ENCODE data around the gene CAPN14.

DNA sequence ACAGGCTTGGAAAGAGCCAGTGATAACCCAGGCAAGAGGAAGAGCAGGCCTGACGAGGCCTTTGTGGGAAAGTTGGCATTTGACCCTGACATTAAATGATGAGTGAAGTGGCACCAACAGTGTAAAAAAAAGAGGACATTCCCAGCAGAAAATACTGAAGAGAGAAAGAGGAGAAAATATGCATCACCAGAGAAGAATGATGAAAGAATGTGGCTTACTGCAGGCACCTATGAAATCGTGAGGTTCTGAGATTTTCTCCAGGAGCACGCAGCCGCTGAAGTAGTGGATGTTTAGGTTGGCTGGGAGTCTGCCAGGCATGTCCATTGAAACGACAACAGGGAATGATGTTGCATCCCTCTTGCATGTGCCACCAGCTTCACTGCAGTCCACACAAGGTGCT lies 30.4 kb upstream of the CAPN14 start:
- TF ChIP-seq, protein P1, sequence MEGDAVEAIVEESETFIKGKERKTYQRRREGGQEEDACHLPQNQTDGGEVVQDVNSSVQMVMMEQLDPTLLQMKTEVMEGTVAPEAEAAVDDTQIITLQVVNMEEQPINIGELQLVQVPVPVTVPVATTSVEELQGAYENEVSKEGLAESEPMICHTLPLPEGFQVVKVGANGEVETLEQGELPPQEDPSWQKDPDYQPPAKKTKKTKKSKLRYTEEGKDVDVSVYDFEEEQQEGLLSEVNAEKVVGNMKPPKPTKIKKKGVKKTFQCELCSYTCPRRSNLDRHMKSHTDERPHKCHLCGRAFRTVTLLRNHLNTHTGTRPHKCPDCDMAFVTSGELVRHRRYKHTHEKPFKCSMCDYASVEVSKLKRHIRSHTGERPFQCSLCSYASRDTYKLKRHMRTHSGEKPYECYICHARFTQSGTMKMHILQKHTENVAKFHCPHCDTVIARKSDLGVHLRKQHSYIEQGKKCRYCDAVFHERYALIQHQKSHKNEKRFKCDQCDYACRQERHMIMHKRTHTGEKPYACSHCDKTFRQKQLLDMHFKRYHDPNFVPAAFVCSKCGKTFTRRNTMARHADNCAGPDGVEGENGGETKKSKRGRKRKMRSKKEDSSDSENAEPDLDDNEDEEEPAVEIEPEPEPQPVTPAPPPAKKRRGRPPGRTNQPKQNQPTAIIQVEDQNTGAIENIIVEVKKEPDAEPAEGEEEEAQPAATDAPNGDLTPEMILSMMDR (conservative IDR thresholded peaks at IDR 0.05; ENCODE audit: low read depth, low read length): no peak
- TF ChIP-seq RCOR1 (IDR thresholded peaks at IDR 0.05; ENCODE audit: insufficient replicate concordance, low read length): no peak
- no peak for TF ChIP-seq MAFK (IDR thresholded peaks at IDR 0.05; ENCODE audit: low read depth, low read length)
- TF ChIP-seq POLR2A (IDR thresholded peaks at IDR 0.05; ENCODE audit: low read depth, low read length): no peak
- TF ChIP-seq NFE2L2 (IDR thresholded peaks at IDR 0.05; ENCODE audit: low read depth, low read length): no peak
- no peak for TF ChIP-seq RFX5 (IDR thresholded peaks at IDR 0.05; ENCODE audit: low read depth, low read length)
- TF ChIP-seq, protein P2, sequence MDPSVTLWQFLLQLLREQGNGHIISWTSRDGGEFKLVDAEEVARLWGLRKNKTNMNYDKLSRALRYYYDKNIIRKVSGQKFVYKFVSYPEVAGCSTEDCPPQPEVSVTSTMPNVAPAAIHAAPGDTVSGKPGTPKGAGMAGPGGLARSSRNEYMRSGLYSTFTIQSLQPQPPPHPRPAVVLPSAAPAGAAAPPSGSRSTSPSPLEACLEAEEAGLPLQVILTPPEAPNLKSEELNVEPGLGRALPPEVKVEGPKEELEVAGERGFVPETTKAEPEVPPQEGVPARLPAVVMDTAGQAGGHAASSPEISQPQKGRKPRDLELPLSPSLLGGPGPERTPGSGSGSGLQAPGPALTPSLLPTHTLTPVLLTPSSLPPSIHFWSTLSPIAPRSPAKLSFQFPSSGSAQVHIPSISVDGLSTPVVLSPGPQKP (IDR thresholded peaks at IDR 0.05; ENCODE audit: borderline replicate concordance, low read depth, low read length): no peak
- no peak for TF ChIP-seq USF2 (IDR thresholded peaks at IDR 0.05; ENCODE audit: low read depth, low read length)
- TF ChIP-seq SMC3 (IDR thresholded peaks at IDR 0.05; ENCODE audit: low read depth, low read length): no peak
- no peak for TF ChIP-seq FOS (IDR thresholded peaks at IDR 0.05; ENCODE audit: low read depth, low read length)
- TF ChIP-seq MXI1 (IDR thresholded peaks at IDR 0.05; ENCODE audit: borderline replicate concordance, low read depth, low read length): no peak
- no peak for TF ChIP-seq BHLHE40 (IDR thresholded peaks at IDR 0.05; ENCODE audit: low read depth, low read length)
- no peak for TF ChIP-seq RAD21 (IDR thresholded peaks at IDR 0.05; ENCODE audit: low read length)
